ENCODE results near the gene RERE.

The RERE gene

GRCh38 chr1:8671306-8671917 is 146.0 kb downstream of the RERE start:
- DNase-seq (no peak), ATAC-seq (ENCODE audit: insufficient read depth, low read depth) (peak; percentile 50; the same call in 1 of the 3 replicates)
- Histone ChIP-seq H3K27me3 (ENCODE audit: insufficient read depth, low read length, poor library complexity) (no peaks in the 10 kb centered on the region), H4K20me1 (ENCODE audit: insufficient read depth, low read length) (peaks cover 31% of the 10 kb centered on the region), H2AFZ (ENCODE audit: low read depth, low read length) (no peak overlapping the region), H3K9me3 (ENCODE audit: insufficient read depth, low read length, severe bottlenecking) (no peaks in the 10 kb centered on the region), H3K27ac (ENCODE audit: low read length) (no peak overlapping the region), H3K4me3 (ENCODE audit: low read depth in 1 of 2, low read length in 2 of 2) (no peak overlapping the region), H3K79me2 (ENCODE audit: insufficient read depth, low read length) (peaks cover 25% of the 10 kb centered on the region), H3K36me3 (ENCODE audit: insufficient read depth, low read length) (no peaks in the 10 kb centered on the region), H3K4me2 (ENCODE audit: insufficient read depth, low read length) (no peak overlapping the region), H3K4me1 (ENCODE audit: insufficient read depth, low read length) (no peaks in the 10 kb centered on the region), H3K9ac (ENCODE audit: low read depth, low read length) (no peak overlapping the region)
- TF ChIP-seq CTCF (IDR thresholded peaks at IDR 0.05; ENCODE audit: borderline replicate concordance, extremely low read depth, low read length, poor library complexity, severe bottlenecking), result peak; percentile 68
- TF ChIP-seq EZH2 (IDR thresholded peaks at IDR 0.05; ENCODE audit: borderline replicate concordance, low read depth, low read length, severe bottlenecking), result no peak

- Histone ChIP-seq H3K9me3 (ENCODE audit: insufficient read depth, low read length, severe bottlenecking) (no peaks in the 10 kb centered on the region), H3K36me3 (ENCODE audit: insufficient read depth, low read length) (no peaks in the 10 kb centered on the region), H3K27me3 (ENCODE audit: insufficient read depth, low read length, poor library complexity) (no peaks in the 10 kb centered on the region), H2AFZ (ENCODE audit: low read depth, low read length) (no peak overlapping the region), H3K27ac (ENCODE audit: low read length) (no peak overlapping the region), H3K4me1 (ENCODE audit: insufficient read depth, low read length) (no peaks in the 10 kb centered on the region; the same call in 1 of the 2 replicates), H3K79me2 (ENCODE audit: insufficient read depth, low read length) (peaks cover 26% of the 10 kb centered on the region; the same call in 1 of the 2 replicates), H3K4me2 (ENCODE audit: insufficient read depth, low read length) (no peak overlapping the region), H4K20me1 (ENCODE audit: insufficient read depth, low read length) (peaks cover 39% of the 10 kb centered on the region), H3K4me3 (ENCODE audit: low read depth in 1 of 2, low read length in 2 of 2) (no peak overlapping the region), H3K9ac (ENCODE audit: low read depth, low read length) (no peak overlapping the region)
- no peak for TF ChIP-seq EZH2 (IDR thresholded peaks at IDR 0.05; ENCODE audit: borderline replicate concordance, low read depth, low read length, severe bottlenecking)
- TF ChIP-seq CTCF (IDR thresholded peaks at IDR 0.05; ENCODE audit: borderline replicate concordance, extremely low read depth, low read length, poor library complexity, severe bottlenecking), result no peak
- DNase-seq, result no peak
- no peak for ATAC-seq (ENCODE audit: insufficient read depth, low read depth)
Measured at GRCh38 chr1:8670371-8670818, 147.0 kb downstream of the RERE start.

GRCh38 chr1:8669606-8670335 is 147.7 kb downstream of the RERE start:
- Histone ChIP-seq H3K36me3 (ENCODE audit: insufficient read depth, low read length) (no peaks in the 10 kb centered on the region), H3K4me1 (ENCODE audit: insufficient read depth, low read length) (no peaks in the 10 kb centered on the region; the same call in 1 of the 2 replicates), H3K79me2 (ENCODE audit: insufficient read depth, low read length) (peaks cover 26% of the 10 kb centered on the region; the same call in 1 of the 2 replicates), H3K9me3 (ENCODE audit: insufficient read depth, low read length, severe bottlenecking) (no peaks in the 10 kb centered on the region), H3K4me2 (ENCODE audit: insufficient read depth, low read length) (no peak overlapping the region), H3K27ac (ENCODE audit: low read length) (no peak overlapping the region), H4K20me1 (ENCODE audit: insufficient read depth, low read length) (peaks cover 45% of the 10 kb centered on the region), H3K9ac (ENCODE audit: low read depth, low read length) (no peak overlapping the region), H2AFZ (ENCODE audit: low read depth, low read length) (no peak overlapping the region), H3K27me3 (ENCODE audit: insufficient read depth, low read length, poor library complexity) (no peaks in the 10 kb centered on the region), H3K4me3 (ENCODE audit: low read depth in 1 of 2, low read length in 2 of 2) (no peak overlapping the region)
- no peak for DNase-seq
- TF ChIP-seq EZH2 (IDR thresholded peaks at IDR 0.05; ENCODE audit: borderline replicate concordance, low read depth, low read length, severe bottlenecking), result no peak
- no peak for TF ChIP-seq CTCF (IDR thresholded peaks at IDR 0.05; ENCODE audit: borderline replicate concordance, extremely low read depth, low read length, poor library complexity, severe bottlenecking)
- no peak for ATAC-seq (ENCODE audit: insufficient read depth, low read depth)
